GM10847 (cell line): ENCODE measurements around the gene LOXL3.

Experiments
- POLR2A ChIP-seq: IDR thresholded peaks from 2 replicates; pipeline ENCODE4 v1.6.1; 2011; ENCODE audit not compliant: insufficient read length; ENCODE audit errors: extremely low read depth

The LOXL3 gene

GRCh38 chr2:74511104-74511989 lies 42.4 kb downstream of the LOXL3 start:
- no peak for TF ChIP-seq POLR2A

- no peak for TF ChIP-seq POLR2A
These were observed 43.5 kb downstream of the LOXL3 start for GRCh38 chr2:74510272-74510671.

GRCh38 chr2:74507926-74508520 lies 45.7 kb downstream of the LOXL3 start:
- no peak for TF ChIP-seq POLR2A

GRCh38 chr2:74507145-74507925 lies 46.4 kb downstream of the LOXL3 start, which contains the start of gene PCGF1:
Gene PCGF1, minus strand, starts transcription at chr2:74507695. Its CDS starts 27 bp downstream, at chr2:74507668.
- TF ChIP-seq POLR2A, result peak; percentile 72

- no peak for TF ChIP-seq POLR2A
These were observed 48.1 kb downstream of the LOXL3 start for GRCh38 chr2:74505448-74506246.

GRCh38 chr2:74504591-74504990 lies 49.2 kb downstream of the LOXL3 start:
- no peak for TF ChIP-seq POLR2A

GRCh38 chr2:74503506-74504475 lies 50.0 kb downstream of the LOXL3 start:
- no peak for TF ChIP-seq POLR2A

GRCh38 chr2:74502720-74503505 lies 50.8 kb downstream of the LOXL3 start:
- peak; percentile 42 for TF ChIP-seq POLR2A

- TF ChIP-seq POLR2A, result no peak
These were observed 51.5 kb downstream of the LOXL3 start for GRCh38 chr2:74502147-74502719.

- TF ChIP-seq POLR2A, result no peak
These were observed 52.2 kb downstream of the LOXL3 start for GRCh38 chr2:74501335-74502071.

- TF ChIP-seq POLR2A, result no peak
These were observed 53.2 kb downstream of the LOXL3 start for GRCh38 chr2:74500578-74500946.
